LNCaP clone FGC (cell line): ENCODE measurements around the gene FAM83D.

Source experiments
- DNase-seq: peaks from one replicate; pipeline ENCODE4 v3.0.0-alpha.2; 2011; ENCODE audit warnings: low read depth
- H3K4me3 ChIP-seq: 2 replicates; pipeline ENCODE4 v1.5.1; 2011; ENCODE audit warnings: mild to moderate bottlenecking, low read depth, low read length, control low read depth
- TF ChIP-seq, protein P1 (sequence below): IDR thresholded peaks from 2 replicates; pipeline ENCODE4 v1.5.1; 2012; ENCODE audit warnings: mild to moderate bottlenecking; ENCODE audit not compliant: control insufficient read depth, insufficient read depth; ENCODE audit errors: extremely low read depth

Gene FAM83D

GRCh38 chr20:38999965-39000910 is 74.0 kb downstream of the FAM83D start:
- H3K4me3 ChIP-seq: peak overlapping the region; percentile 12; the same call in 1 of the 2 replicates
- TF ChIP-seq, protein P1, sequence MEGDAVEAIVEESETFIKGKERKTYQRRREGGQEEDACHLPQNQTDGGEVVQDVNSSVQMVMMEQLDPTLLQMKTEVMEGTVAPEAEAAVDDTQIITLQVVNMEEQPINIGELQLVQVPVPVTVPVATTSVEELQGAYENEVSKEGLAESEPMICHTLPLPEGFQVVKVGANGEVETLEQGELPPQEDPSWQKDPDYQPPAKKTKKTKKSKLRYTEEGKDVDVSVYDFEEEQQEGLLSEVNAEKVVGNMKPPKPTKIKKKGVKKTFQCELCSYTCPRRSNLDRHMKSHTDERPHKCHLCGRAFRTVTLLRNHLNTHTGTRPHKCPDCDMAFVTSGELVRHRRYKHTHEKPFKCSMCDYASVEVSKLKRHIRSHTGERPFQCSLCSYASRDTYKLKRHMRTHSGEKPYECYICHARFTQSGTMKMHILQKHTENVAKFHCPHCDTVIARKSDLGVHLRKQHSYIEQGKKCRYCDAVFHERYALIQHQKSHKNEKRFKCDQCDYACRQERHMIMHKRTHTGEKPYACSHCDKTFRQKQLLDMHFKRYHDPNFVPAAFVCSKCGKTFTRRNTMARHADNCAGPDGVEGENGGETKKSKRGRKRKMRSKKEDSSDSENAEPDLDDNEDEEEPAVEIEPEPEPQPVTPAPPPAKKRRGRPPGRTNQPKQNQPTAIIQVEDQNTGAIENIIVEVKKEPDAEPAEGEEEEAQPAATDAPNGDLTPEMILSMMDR: no peak

More at GRCh38 chr20:38999965-39000910, 74.0 kb downstream of the FAM83D start:
- peak; percentile 76 for DNase-seq
